ENCODE results near the gene NRXN3.

GRCh38 chr14:78469947-78470346, 299.8 kb downstream of the NRXN3 start:
- TF ChIP-seq, protein P1, sequence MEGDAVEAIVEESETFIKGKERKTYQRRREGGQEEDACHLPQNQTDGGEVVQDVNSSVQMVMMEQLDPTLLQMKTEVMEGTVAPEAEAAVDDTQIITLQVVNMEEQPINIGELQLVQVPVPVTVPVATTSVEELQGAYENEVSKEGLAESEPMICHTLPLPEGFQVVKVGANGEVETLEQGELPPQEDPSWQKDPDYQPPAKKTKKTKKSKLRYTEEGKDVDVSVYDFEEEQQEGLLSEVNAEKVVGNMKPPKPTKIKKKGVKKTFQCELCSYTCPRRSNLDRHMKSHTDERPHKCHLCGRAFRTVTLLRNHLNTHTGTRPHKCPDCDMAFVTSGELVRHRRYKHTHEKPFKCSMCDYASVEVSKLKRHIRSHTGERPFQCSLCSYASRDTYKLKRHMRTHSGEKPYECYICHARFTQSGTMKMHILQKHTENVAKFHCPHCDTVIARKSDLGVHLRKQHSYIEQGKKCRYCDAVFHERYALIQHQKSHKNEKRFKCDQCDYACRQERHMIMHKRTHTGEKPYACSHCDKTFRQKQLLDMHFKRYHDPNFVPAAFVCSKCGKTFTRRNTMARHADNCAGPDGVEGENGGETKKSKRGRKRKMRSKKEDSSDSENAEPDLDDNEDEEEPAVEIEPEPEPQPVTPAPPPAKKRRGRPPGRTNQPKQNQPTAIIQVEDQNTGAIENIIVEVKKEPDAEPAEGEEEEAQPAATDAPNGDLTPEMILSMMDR (IDR thresholded peaks at IDR 0.05; ENCODE audit: insufficient read depth, low read depth, low read length), result no peak
- no peak for TF ChIP-seq EZH2 (IDR thresholded peaks at IDR 0.05; ENCODE audit: insufficient read depth, low read length)

Data from astrocyte (in vitro differentiated cells and primary cell).